HG03432 (cell line): ENCODE data around the gene SLC34A2.
"Not testable (repeated sequence)": the region's sequence is repeated elsewhere in the genome, so short reads cannot be mapped to it uniquely, and the experiment has no call there.

Source experiments
- ATAC-seq: cut with Tn5 transposase; IDR thresholded peaks from one replicate; pipeline ENCODE4 v1.9.1; 2021; ENCODE audit warnings: mild to moderate bottlenecking, moderate library complexity; ENCODE audit not compliant: unreplicated experiment

SLC34A2 gene

DNA sequence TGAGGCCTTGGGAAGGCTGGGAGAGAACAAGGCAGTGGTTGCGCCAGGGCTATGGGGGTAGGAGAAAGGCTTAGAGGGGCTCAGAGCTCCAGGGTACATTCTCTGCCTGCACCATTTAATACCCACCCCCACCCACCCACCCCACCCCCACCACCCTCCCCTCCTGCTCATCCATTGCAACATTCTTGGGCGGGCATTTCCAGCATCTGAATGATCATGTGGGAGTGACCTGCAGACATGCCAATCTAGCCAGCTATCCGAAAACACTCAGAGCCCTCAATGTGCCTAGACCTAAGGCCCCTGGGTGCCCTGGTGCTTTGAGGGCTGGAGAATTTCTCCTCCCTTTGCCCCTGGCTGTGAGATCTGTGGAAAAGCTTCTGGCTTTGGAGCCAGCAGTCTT lies 3.1 kb downstream of the SLC34A2 start:
- ATAC-seq = no peak

DNA sequence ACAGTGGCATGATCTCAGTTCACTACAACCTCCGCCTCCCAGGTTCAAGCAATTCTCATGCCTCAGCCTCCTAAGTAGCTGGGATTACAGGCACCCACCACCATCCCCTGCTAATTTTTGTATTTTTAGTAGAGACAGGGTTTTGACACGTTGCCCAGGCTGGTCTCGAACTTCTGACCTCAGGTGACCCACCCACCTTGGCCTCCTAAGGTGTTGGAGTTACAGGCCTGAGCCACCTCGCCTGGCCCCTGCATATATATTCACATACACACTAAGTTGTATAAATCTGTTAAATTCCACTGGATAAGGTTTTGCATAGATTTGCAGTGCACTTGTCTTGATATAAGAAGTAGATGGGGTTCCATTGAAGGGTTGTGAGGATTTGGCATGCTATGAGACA lies 5.8 kb downstream of the SLC34A2 start:
- not testable (repeated sequence) for ATAC-seq

GRCh38 chr4:25662306-25662705 lies 6.7 kb downstream of the SLC34A2 start:
- ATAC-seq = no peak

DNA sequence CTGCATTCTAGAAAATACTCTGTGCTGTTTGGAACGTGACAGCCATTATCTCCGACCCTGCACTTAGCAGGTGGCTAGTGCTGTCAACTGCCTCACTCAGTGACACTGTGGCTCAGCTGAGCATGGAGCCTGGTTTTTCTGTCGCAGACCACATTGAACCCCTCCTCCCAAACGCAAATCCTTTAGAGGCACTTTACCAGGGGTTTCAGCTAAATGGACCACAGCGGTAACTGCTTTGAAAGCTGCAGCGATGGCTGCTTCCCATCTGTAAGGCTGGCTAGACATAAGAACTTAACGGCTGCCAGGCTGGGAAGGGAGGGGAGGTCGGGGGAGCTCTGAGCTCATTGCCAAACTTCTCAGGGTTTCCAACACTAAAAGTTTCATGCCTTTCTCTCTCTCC lies 8.1 kb downstream of the SLC34A2 start:
- ATAC-seq = no peak

DNA sequence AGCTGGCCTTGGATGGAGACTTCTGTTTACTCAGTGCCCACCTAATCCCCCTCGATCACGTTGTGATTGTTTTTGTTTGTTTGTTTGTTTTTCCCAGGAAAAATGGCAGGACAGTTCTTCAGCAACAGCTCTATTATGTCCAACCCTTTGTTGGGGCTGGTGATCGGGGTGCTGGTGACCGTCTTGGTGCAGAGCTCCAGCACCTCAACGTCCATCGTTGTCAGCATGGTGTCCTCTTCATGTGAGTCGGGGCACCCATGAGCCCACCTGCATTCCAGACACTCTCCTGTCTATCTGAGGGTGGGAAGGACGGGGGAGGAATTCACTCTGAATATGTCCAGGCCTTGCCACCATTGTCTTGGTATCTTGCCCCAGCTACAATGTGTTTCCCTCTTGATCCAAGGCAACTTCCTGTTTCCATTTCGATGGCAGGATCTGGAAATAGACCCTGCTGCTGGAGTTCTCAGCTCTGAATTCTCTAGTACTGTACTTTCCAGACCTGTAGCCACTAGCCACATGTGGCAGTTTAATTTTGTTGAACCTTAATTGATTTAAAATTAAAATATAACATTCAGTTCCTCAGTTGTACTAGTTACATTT lies 10.5 kb downstream of the SLC34A2 start:
- no peak for ATAC-seq

GRCh38 chr4:25667931-25668557 lies 12.4 kb downstream of the SLC34A2 start:
- ATAC-seq = no peak

DNA sequence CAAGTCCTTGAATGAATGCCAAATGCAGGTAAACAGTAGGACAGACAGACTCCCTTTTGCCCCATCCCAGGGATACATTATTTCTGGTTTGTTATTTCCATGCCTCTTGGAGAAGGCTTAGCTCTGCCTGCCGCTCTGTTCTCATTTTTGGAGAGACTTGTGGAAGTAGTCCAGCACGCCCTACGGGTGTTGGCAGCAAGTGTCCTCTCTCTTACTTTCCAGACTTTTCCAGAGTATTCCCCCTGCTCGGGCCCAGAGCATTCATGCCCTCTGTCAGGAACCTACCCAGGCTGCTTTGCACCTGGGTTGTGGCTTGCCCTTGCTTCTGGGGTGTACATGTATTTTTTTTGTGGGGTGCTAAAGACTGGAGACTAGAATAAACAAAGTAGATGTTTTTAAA lies 15.3 kb downstream of the SLC34A2 start:
- no peak for ATAC-seq

DNA sequence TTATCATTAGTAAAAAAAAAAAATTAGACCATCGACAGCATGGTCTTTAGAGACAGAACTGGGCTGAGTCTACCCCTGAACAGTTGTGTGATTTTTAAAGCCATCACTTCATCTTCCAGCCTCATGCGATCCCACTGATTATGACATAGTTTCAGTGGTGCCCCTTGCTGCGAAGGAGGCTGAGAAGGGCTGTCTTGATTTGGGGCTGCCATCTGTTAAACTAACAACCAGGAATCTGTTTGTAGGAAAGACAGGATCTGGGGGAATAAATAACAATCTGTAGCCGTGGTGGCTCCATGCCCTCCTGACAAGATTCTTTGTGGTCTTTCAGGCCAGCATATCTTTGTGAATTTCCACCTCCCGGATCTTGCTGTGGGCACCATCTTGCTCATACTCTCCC lies 17.1 kb downstream of the SLC34A2 start:
- no peak for ATAC-seq

DNA sequence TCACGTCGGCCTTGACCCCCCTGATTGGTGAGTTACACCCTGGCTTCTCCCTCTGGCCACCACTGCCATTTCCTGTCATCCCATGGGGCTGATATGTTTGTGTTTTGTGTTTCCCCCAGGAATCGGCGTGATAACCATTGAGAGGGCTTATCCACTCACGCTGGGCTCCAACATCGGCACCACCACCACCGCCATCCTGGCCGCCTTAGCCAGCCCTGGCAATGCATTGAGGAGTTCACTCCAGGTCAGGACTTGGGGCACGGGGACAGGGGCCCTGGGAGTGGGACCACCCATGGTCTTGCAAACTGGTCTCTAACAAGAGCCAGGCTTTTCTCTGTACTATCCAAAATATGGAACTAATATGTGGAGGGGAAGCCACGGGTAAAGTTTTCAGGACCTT lies 18.7 kb downstream of the SLC34A2 start:
- ATAC-seq = no peak

DNA sequence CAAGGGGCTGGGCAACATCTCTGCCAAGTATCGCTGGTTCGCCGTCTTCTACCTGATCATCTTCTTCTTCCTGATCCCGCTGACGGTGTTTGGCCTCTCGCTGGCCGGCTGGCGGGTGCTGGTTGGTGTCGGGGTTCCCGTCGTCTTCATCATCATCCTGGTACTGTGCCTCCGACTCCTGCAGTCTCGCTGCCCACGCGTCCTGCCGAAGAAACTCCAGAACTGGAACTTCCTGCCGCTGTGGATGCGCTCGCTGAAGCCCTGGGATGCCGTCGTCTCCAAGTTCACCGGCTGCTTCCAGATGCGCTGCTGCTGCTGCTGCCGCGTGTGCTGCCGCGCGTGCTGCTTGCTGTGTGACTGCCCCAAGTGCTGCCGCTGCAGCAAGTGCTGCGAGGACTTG lies 20.6 kb downstream of the SLC34A2 start:
- no peak for ATAC-seq

- ATAC-seq = no peak
Observed at GRCh38 chr4:25677157-25677556, 21.5 kb downstream of the SLC34A2 start.

DNA sequence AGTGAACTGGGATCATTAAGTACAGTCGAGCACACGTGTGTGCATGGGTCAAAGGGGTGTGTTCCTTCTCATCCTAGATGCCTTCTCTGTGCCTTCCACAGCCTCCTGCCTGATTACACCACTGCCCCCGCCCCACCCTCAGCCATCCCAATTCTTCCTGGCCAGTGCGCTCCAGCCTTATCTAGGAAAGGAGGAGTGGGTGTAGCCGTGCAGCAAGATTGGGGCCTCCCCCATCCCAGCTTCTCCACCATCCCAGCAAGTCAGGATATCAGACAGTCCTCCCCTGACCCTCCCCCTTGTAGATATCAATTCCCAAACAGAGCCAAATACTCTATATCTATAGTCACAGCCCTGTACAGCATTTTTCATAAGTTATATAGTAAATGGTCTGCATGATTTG lies 22.3 kb downstream of the SLC34A2 start:
- ATAC-seq = no peak

GRCh38 chr4:25687773-25688172 lies 32.1 kb downstream of the SLC34A2 start:
- ATAC-seq = no peak

DNA sequence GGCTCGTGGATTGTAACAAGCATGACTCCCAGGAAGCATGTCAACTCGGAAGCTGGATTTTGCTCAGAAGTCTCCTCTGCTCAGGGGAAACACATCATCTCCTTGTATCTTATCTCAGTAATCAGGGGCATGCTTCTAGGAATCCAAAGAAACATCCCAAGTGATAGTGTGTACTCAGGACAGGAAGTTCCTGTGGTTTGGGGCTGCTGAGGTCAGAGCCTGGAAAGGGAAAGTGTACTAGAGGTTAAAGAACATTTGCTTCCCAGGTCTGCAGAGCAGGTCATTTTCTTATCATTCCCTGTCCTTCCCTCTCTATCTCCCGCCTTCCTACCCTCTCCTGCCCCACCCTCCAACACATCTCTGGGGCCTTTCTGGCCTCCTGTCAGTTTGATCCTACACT lies 38.8 kb downstream of the SLC34A2 start:
- no peak for ATAC-seq

DNA sequence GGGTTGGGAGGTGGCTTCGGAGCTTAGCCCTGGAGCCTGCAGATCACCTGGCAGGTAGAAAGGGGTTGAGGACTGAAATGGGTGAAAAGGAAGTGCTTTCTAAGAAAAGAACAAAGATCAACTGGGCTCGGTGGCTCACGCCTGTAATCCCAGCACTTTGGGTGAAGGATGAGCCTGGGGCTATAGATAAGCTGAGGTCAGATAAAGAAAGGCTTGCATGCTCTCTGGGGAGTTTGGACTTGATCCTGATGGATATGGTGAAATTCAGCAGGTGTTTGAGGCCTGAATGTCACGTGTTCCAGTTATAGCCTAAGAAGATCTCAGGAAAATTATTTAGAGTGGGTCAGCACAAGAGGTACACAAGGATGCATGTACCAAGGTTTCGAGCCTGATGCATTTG lies 40.8 kb downstream of the SLC34A2 start:
- ATAC-seq = no peak

- ATAC-seq = no peak
Observed at GRCh38 chr4:25697516-25697915, 41.9 kb downstream of the SLC34A2 start.

DNA sequence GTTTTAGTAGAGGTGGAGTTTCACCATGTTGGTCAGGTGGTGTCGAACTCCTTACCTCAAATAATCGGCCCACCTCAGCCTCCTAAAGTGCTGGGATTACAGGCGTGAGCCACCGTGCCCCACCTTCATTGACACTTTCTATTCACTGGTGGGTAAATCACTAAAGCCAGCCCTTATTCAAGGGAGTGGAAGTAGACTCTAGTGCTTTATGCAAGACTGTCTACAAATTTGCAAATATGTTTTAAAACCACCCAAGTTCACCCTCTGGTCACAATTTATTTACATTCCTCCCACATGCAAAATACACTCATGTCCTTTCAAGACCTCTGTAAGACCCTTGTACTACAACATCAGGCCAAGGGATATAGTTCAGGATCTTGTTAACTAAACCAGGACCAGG lies 45.0 kb downstream of the SLC34A2 start:
- ATAC-seq = no peak

DNA sequence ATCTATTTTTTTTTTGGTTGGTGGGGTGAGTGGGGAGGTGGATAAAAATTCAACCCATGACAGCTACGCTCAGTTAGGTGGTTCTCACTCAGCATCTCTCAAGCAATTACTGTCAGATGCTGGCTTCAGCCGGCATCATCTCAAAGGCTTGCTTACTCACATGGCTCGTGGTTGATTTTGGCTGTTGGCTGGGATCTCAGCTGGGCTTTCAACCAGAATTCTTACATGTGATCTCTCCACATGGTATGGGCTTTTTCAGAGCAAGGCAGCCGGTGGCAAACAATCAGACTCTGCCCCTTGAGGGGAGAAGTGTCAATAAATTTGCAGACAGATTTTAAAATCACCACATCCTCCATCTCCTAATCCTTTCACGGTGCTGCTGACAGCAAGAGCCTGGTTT lies 47.2 kb downstream of the SLC34A2 start:
- no peak for ATAC-seq

DNA sequence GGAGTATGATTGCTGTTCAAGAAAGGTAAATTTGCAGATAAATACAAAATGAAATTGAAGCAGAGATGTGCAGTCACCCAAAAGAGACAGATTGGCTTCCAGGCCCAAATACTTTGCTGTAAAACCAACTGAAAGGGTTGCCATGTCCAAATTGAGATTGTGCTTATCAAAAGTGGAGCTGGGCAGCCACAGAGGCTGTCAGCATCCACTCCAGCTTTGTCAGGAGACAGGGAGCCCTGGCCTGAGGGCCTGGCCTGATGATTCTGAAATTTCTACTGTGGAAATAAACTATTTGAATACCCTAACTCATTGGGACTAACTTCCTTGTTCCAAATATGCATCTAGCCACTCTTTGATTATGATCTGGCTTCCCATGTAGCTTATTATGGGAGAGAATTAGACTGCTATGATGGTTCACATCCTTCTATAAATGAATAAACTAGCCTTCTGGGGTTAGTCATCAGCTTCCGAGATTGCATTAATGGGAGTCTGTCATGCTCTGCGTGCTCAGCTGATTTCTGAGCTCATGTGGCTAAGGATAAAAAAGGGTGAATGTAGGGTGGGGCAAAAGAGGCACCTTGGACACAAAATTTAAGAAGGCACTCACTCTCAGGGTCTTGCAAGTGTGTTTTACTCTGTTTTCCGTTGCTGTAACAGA lies 48.2 kb downstream of the SLC34A2 start:
- no peak for ATAC-seq

DNA sequence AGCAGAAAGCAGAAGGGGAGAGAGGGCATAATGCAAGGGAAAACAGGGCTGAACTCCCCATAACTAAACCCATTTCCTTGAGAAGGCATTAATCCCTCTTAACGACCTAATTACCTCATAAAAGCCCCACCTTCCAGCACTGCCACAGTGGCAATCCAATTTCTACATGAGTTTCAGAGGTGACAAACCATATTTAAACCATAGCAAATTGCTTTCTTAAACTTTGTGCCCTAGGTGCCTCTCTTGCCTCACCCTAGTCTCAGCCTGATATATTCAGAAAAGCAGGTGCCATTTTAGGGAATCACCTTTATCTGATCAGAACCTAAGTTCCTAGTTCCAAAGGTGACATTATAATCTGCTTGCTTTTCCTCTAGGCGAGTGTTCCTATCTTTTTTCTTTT lies 48.9 kb downstream of the SLC34A2 start:
- no peak for ATAC-seq

- ATAC-seq = no peak
Observed at GRCh38 chr4:25710637-25711036, 55.0 kb downstream of the SLC34A2 start.

DNA sequence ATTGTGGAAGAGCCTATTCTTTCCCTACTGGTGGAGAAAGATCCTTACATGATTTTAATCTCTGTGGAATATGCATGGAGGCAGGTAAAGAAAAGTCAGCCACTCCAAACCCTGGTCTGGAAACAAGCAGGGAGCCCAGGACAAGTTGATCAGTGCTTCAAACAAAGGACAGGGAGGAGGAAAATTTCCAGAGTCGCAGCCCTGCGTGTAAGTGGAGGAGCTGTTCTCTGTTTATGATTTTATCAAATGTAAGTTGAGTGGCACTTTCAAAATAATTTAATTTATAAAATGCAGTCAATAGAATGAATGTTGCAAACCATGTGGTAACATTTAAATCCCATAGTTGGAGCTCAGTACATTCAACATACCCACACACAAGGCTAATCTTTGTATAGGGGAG lies 57.0 kb downstream of the SLC34A2 start:
- ATAC-seq = no peak

- ATAC-seq = no peak
Observed at GRCh38 chr4:25713812-25714211, 58.2 kb downstream of the SLC34A2 start.
